GM10248 (cell line): ENCODE data around the gene MGRN1.

ENCODE experiments used
- CTCF ChIA-PET: fragments of 300-600 bp; sonication (Branson Sonifier 250); formaldehyde crosslinking; extraction: SDS; loops from one replicate; lab custom pipeline; 2021; ENCODE audit warnings: antibody characterized with exemption; lab: Yijun Ruan, JAX
- POLR2A ChIA-PET: fragments of 350-650 bp; sonication (Branson Sonifier 250); formaldehyde crosslinking; extraction: SDS; loops from one replicate; lab custom pipeline; 2020; ENCODE audit warnings: antibody characterized with exemption; lab: Yijun Ruan, JAX
- DNase-seq: peaks from one replicate; pipeline ENCODE4 v3.0.0; 2012; ENCODE audit errors: extremely low spot score
- CTCF ChIP-seq: IDR thresholded peaks from 2 replicates; pipeline ENCODE4 v1.5.1; 2012; ENCODE audit warnings: mild to moderate bottlenecking, low read depth; ENCODE audit errors: extremely low read depth, missing control alignments, control extremely low read depth

Gene MGRN1

GRCh38 chr16:4618645-4619418 is 5.8 kb upstream of the MGRN1 start:
- ChIA-PET POLR2A (no interaction called here), CTCF (interaction anchor here (1.1 to 1.4 kb wide), 4 partner anchors 8 to 150 kb away, joined by 3 to 7 read pairs (median 3); no protein-coding TSS in a partner anchor)
- no peak for DNase-seq
- TF ChIP-seq CTCF, result no peak

GRCh38 chr16:4623593-4623992 is 1.0 kb upstream of the MGRN1 start:
- no peak for DNase-seq
- TF ChIP-seq CTCF, result no peak
- ChIA-PET POLR2A (no interaction called here), CTCF (interaction anchor here (0.8 to 7.7 kb wide), 24 partner anchors 10 to 1713 kb away, joined by 3 to 60 read pairs (median 4); partner anchors contain the start of genes CDIP1 and UBALD1)

GRCh38 chr16:4624827-4625559 is 367 bp downstream of the MGRN1 start:
- no peak for TF ChIP-seq CTCF
- peak; percentile 88 for DNase-seq
- ChIA-PET POLR2A (interaction anchor here (0.5 to 1.4 kb wide), 4 partner anchors 9 to 136 kb away, joined by 3 read pairs; no protein-coding TSS in a partner anchor), CTCF (interaction anchor here (1.0 to 7.7 kb wide), 26 partner anchors 11 to 331 kb away, joined by 3 to 60 read pairs (median 4); partner anchors contain the start of genes ANKS3, CDIP1, DNAAF8 and UBALD1)

GRCh38 chr16:4625560-4626159 is 1.0 kb downstream of the MGRN1 start:
- no peak for TF ChIP-seq CTCF
- ChIA-PET CTCF (interaction anchor here (1.0 to 7.7 kb wide), 6 partner anchors 10 to 236 kb away, joined by 3 to 60 read pairs (median 17); partner anchors contain the start of genes ANKS3, DNAAF8 and UBALD1), POLR2A (interaction anchor here (0.5 to 1.4 kb wide), 4 partner anchors 9 to 135 kb away, joined by 3 read pairs; no protein-coding TSS in a partner anchor)
- no peak for DNase-seq

- POLR2A ChIA-PET, result interaction anchor here (1.3 kb wide), 1 partner anchor 12 kb away, joined by 3 read pairs; no protein-coding TSS in a partner anchor
- no peak for DNase-seq
- TF ChIP-seq CTCF, result no peak
- CTCF ChIA-PET, result interaction anchor here (1.7 to 7.7 kb wide), 4 partner anchors 8 to 24 kb away, joined by 3 to 60 read pairs (median 46); partner anchors contain the start of gene UBALD1
Measured at GRCh38 chr16:4626396-4626795, 1.8 kb downstream of the MGRN1 start.

- ChIA-PET CTCF (no interaction called here), POLR2A (no interaction called here)
- no peak for DNase-seq
- TF ChIP-seq CTCF, result no peak
Measured at GRCh38 chr16:4628283-4628682, 3.7 kb downstream of the MGRN1 start.
